Measurements from ENCODE around the gene TIAM2.
A peak's percentile ranks its signal among the peaks of the same experiment; 100 is the strongest.

Gene TIAM2

GRCh38 chr6:155026706-155027045 lies 31.6 kb downstream of the TIAM2 start:
- DNase-seq = no peak

- no peak for DNase-seq
Measured at GRCh38 chr6:155030148-155030720, 35.1 kb downstream of the TIAM2 start.

DNA sequence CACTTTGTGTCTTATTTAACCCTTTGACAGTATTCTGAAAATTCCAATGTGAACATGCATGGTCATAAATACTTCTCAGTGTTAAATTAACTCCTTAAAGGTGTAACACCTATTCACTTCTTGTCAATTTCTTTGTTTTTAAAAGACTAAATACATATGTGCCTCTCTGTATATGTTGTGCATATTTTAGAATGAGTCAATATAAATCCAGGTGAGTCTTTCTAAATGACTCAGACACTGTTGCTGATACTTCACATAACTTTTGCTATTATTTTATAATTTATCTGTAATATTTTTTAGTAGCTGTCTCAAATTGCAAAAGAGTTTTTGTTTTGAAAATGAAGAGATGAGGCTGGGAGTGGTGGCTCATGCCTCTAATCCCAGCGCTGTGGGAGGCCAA lies 36.0 kb downstream of the TIAM2 start:
- DNase-seq = no peak

DNA sequence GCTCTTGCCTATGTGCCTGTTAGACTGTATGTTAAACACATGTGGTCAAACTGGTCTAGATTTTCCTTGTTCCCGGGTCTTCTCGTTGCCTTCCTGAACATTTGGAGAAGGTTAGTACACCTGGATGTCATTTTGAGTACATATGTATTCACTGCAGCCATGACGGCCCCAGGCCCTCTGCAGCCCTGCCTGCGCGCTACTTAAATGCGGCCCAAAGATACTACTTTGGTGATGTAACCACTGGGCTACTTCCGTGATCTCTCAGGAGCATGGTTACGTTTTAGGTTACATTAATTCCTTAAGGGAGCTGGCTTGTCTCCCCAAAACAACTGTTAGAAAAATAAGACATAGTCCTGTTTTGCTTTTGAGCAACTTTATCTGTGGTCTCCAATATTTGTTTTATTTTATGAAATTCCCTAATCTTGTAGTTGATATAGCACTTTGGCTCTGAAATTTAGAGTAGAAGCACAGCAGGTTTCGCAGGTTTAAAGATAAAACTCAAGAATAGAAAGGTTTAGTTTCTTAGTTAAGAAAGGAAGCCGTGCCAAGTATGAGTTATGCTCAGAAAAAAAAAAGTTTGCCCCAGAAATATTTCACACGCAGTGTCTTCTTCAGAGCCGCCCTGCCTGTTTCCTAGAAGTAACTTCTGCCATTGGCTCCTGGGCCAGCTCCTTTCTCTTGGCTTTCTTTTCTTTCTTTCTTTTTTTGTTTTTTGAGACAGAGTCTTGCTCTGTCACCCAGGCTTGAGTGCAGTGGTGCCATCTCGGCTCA lies 38.1 kb downstream of the TIAM2 start:
- no peak for DNase-seq

DNA sequence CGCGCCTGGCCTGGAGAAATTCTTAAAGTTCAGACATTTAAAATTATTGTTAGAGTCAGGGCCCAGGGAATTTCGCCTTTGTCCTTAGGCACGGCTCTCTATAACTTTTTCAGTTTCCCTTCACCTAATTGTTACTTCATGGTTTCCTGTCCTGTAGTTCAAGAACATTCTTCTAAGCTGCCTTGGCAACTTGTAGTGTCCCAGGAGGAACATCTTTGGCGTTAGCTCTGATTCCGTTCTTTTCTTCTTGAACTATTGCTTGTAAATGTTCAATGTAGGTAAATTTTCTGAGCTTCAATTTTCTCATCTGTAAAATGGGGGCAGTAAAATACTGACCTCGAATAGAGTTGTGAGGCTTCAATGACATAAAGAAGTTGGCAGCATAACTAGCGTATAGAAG lies 41.8 kb downstream of the TIAM2 start:
- no peak for DNase-seq

DNA sequence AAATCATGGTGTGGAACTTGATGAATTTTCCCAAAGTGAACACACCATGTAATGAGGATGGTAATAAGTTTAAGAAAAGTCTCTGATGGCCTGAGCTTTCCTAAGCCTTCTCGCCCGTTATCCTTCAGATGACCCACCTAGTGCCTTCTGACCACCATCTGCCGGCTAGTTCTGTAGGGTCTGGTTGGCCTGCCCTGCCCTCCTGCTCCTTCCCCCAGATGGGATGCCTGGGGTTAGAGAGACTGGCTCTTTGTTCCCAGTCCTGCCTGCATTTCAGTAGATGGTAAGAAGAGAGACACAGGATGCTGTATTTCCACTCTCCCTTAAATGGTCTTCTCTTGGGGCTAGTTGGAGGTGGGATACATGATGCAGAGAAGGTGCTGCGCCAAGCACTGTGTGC lies 43.0 kb downstream of the TIAM2 start:
- no peak for DNase-seq

GRCh38 chr6:155038527-155038926 lies 43.4 kb downstream of the TIAM2 start:
- no peak for DNase-seq

DNA sequence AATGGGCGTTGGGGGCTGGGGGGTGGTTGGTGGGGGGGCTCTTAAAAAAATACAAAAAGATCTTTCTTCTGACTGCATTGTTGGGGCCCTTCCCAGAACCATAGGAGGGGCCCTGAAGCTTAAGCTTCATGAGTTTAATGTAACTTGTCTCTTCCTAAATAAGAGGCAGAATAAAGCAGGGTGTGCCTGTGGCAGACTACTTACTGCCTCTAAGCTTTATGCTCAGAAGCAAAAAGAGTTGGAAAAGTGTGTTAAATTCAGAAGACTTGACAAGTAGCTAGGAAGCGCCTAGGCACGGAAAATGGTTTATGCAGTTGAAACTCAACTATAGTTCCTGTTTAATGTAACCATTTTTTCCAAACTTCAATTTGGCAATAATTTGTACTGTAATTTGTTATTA lies 44.5 kb downstream of the TIAM2 start:
- DNase-seq = no peak

GRCh38 chr6:155040154-155040553 lies 45.0 kb downstream of the TIAM2 start:
- DNase-seq = no peak

GRCh38 chr6:155040901-155041650 lies 46.0 kb downstream of the TIAM2 start:
- no peak for DNase-seq

GRCh38 chr6:155041741-155042279 lies 46.7 kb downstream of the TIAM2 start:
- no peak for DNase-seq

DNA sequence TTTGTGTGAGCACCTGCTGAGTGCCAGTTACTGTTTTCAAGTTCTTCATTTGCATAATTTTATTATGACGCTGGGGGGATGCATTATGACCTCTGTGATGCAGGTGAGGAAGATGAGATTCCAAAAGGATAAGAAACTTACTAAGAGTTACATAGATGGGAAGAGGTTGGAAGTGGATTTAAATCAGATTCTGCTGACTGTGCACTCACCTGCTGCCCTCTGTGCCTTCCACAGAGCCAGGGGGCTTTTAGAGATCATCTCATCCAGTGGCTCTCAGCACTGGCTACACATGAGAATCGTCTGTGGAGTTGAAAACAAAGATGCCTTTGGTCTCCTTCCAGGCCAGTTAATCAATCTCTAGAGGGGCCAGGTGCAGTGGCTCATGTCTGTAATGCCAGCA lies 47.9 kb downstream of the TIAM2 start:
- DNase-seq = no peak

- DNase-seq = no peak
Measured at GRCh38 chr6:155045561-155046404, 50.7 kb downstream of the TIAM2 start.

DNA sequence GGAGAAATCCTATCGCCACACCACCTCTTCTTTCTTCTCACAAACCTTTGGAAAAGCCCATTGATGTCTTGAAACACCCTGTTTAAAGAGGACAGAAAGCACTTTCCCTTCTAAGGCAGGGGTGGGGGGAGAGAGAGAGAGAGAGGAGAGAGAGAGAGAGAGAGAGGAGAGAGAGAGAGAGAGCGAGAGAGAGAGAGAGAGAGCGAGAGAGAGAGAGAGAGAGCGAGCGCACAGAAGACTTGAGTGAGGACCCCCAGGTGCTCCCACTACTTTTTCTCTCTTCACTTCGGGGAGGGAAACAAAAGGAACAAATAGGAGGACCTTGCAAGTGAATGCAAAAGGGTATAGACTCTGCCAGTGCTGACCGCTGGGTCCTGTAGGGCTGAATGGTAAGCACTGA lies 52.4 kb downstream of the TIAM2 start:
- no peak for DNase-seq

DNA sequence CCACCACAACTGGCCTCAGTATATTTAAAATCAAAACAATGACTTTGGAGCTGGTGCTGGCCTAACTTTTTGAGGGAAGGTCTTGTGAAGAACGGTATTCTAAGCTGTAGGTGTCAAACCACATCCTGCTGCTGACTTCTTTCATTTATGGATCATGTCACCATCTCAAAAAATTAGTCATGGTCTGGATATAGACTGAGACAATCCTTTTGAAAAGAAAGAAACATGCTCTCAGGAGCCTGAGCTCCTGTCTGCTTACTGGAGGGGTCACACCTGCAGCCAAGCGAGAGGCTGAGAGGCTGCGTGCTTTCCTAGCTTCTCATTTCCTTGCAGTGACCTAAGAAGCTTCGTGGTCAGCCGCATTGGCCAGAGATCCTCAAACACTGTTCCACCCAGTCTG lies 55.2 kb downstream of the TIAM2 start:
- peak in 1 of 2 donors; percentile 38 for DNase-seq

GRCh38 chr6:155054491-155055250 lies 59.6 kb downstream of the TIAM2 start:
- DNase-seq = no peak

DNA sequence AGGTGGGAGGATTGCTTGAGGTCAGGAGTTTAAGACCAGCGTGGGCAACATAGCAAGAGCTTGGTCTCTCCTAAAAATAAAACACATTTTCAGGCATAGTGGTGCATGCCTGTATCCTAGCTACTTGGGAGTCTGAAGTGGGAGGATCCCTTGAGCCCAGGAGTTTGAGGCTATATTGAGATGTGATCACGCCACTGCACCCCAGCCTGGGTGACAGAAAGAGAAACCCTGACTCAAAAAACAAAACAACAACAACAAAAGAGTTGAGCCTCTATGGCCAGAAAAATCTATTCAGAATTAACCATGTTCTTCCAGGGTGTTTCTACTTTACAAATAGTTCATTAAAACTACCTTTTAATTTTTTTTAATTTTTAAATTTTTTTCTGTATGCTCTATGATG lies 60.6 kb downstream of the TIAM2 start:
- DNase-seq = no peak

DNA sequence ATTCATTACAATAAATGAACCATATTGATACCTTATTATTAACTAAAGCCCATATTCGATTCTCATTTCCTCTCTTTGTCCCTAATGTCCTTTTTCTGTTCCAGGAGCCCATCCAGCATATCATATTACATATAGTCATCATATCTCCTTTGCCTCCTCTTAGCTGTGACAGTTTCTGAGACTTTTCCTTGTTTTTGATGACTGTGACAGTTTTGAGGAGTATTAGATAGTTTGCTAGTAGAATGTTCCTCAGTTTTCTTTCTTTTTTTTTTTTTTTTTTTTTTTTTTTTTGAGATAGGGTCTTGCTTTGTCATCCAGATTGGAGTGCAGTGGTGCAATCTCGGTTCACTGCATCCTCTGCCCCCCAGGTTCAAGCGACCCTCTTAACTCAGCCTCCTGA lies 61.6 kb downstream of the TIAM2 start:
- no peak for DNase-seq

DNA sequence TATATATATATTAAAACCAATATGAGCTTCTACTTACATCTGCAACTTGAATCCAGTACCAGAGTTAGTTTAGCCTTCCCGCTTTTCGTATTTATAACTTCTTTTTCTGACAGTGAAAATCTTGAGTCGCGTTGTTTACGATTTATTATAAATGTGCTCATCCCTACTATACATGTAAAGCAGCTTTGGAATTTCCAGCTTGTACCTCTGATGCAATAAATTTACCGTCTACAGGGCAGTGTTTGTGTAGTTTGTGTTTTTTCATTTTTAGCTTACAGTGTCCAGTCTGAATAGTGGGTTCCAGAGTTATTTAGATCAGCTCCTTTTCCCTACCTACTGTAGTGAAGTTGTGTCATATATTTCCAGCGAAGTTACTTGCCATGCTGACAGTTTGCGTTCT lies 66.3 kb downstream of the TIAM2 start:
- DNase-seq = no peak

DNA sequence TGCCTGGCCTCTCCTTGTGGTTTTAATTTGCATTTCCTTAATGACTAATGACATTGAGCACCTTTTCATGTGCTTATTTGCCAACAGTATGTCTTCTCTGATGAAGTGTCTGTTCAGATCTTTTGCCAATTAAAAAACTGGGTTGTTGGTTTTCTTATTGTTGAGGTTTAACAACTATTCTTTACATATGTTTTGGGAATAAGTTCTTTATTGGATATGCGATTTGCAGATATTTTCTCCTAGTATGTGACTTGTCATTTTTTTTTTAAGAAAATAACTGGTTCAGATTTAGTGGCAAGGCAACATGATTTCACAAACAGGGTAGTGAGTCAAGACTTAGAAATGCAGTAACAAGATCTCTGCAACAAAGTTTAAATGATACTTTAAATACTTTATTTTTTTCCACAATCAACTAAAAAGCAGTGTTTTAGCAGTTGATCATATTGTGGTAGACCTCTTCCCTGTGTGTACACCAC lies 67.8 kb downstream of the TIAM2 start:
- DNase-seq = no peak

DNA sequence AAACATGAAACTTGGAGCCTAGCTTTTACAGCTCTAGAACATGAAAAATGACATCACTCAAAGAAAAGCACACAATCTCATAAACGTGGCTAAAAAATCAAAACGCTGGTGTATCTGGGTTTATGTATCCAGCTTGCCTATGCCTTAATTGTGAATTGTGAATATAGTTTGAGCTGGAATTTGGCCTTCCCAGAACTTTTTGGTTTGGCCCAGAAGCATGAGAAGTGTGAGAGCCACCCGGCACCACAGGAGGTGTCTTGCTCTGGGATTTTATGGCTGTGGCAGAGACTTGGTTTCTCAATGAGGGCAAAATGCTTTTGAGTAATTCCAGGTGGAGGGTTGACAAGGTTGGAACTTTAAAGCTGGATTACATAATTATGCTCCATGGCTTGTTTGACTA lies 69.2 kb downstream of the TIAM2 start:
- DNase-seq = no peak

- no peak for DNase-seq
Measured at GRCh38 chr6:155066361-155066760, 71.2 kb downstream of the TIAM2 start.
